H9 (cell line): ENCODE results near the gene CDRT4. TPM values are rescaled to one million over a fixed set of nuclear protein-coding genes. Genes with fewer than 3 reads are reported as not detected.

Source experiments
- DNase-seq: peaks from one replicate; pipeline ENCODE4 v3.0.0-alpha.2; 2017
- H2AFZ ChIP-seq: one replicate; pipeline ENCODE4 v1.6.1; 2013; ENCODE audit warnings: mild to moderate bottlenecking, low read length, control low read depth, moderate library complexity
- H2AK5ac ChIP-seq: 2 replicates; pipeline ENCODE4 v1.6.1; 2013; ENCODE audit warnings: low read length, control low read depth, mixed read lengths; ENCODE audit not compliant: insufficient read length
- H2BK120ac ChIP-seq: one replicate; pipeline ENCODE4 v1.6.1; 2013; ENCODE audit warnings: low read depth, mild to moderate bottlenecking, low read length, control low read depth, inconsistent platforms; ENCODE audit not compliant: poor library complexity, severe bottlenecking
- H2BK12ac ChIP-seq: 2 replicates; pipeline ENCODE4 v1.6.1; 2013; ENCODE audit warnings: low read length, control low read depth, mixed read lengths, low read depth; ENCODE audit not compliant: insufficient read length
- H2BK15ac ChIP-seq: 2 replicates; pipeline ENCODE4 v1.6.1; 2013; ENCODE audit warnings: low read depth, low read length, control low read depth
- H2BK20ac ChIP-seq: one replicate; pipeline ENCODE4 v1.6.1; 2013; ENCODE audit warnings: low read depth, mild to moderate bottlenecking, low read length, control low read depth, inconsistent platforms; ENCODE audit not compliant: poor library complexity, severe bottlenecking
- H2BK5ac ChIP-seq: 2 replicates; pipeline ENCODE4 v1.6.1; 2013; ENCODE audit warnings: low read length, control low read depth, mixed read lengths; ENCODE audit not compliant: insufficient read length
- H3K14ac ChIP-seq: 2 replicates; pipeline ENCODE4 v1.6.1; 2013; ENCODE audit warnings: low read length, control low read depth; ENCODE audit not compliant: insufficient read depth
- H3K18ac ChIP-seq: 2 replicates; pipeline ENCODE4 v1.6.1; 2013; ENCODE audit warnings: low read depth, mild to moderate bottlenecking, mixed read lengths, low read length, control low read depth; ENCODE audit not compliant: insufficient read length
- H3K23ac ChIP-seq: 2 replicates; pipeline ENCODE4 v1.6.1; 2013; ENCODE audit warnings: low read length, control low read depth, mixed read lengths, low read depth; ENCODE audit not compliant: insufficient read length
- H3K23me2 ChIP-seq: 2 replicates; pipeline ENCODE4 v1.6.1; 2013; ENCODE audit warnings: low read depth, mild to moderate bottlenecking, mixed read lengths, low read length, control low read depth; ENCODE audit not compliant: insufficient read length, poor library complexity, severe bottlenecking
- H3K27ac ChIP-seq: 2 replicates; pipeline ENCODE4 v1.5.1; 2013; ENCODE audit warnings: low read length, control low read depth, mixed read lengths, low read depth; ENCODE audit not compliant: insufficient read length
- H3K27me3 ChIP-seq: 2 replicates; pipeline ENCODE4 v1.6.1; 2013; ENCODE audit warnings: low read length, control low read depth, inconsistent platforms; ENCODE audit not compliant: insufficient read depth
- H3K4ac ChIP-seq: 2 replicates; pipeline ENCODE4 v1.6.1; 2013; ENCODE audit warnings: low read depth, mild to moderate bottlenecking, control low read depth, inconsistent platforms, low read length, moderate library complexity
- H3K4me1 ChIP-seq: 2 replicates; pipeline ENCODE4 v1.6.1; 2013; ENCODE audit warnings: low read length, control low read depth, inconsistent platforms; ENCODE audit not compliant: insufficient read depth
- H3K4me2 ChIP-seq: 2 replicates; pipeline ENCODE4 v1.6.1; 2013; ENCODE audit warnings: low read length, control low read depth, mixed read lengths; ENCODE audit not compliant: insufficient read length, insufficient read depth
- H3K56ac ChIP-seq: 2 replicates; pipeline ENCODE4 v1.6.1; 2013; ENCODE audit warnings: low read depth, mild to moderate bottlenecking, mixed read lengths, low read length, control low read depth; ENCODE audit not compliant: insufficient read length
- H3K79me1 ChIP-seq: 2 replicates; pipeline ENCODE4 v1.6.1; 2013; ENCODE audit warnings: low read depth, mild to moderate bottlenecking, moderate library complexity, low read length, control low read depth, inconsistent platforms; ENCODE audit not compliant: insufficient read depth, poor library complexity, severe bottlenecking
- H3K79me2 ChIP-seq: 2 replicates; pipeline ENCODE4 v1.6.1; 2013; ENCODE audit warnings: low read length, control low read depth, inconsistent platforms; ENCODE audit not compliant: insufficient read depth
- H3K9ac ChIP-seq: 2 replicates; pipeline ENCODE4 v1.6.1; 2013; ENCODE audit warnings: low read length, control low read depth, mixed read lengths; ENCODE audit not compliant: insufficient read length; ENCODE audit errors: extremely low read depth
- H3K9me3 ChIP-seq: one replicate; pipeline ENCODE4 v1.6.1; 2013; ENCODE audit warnings: low read depth, low read length, inconsistent platforms; ENCODE audit not compliant: control insufficient read depth
- H3T11ph ChIP-seq: one replicate; pipeline ENCODE4 v1.6.1; 2013; ENCODE audit warnings: mild to moderate bottlenecking, low read length, control low read depth, inconsistent platforms
- H4K20me1 ChIP-seq: one replicate; pipeline ENCODE4 v1.6.1; 2013; ENCODE audit not compliant: control insufficient read depth, insufficient read length, insufficient read depth
- H4K5ac ChIP-seq: 2 replicates; pipeline ENCODE4 v1.6.1; 2013; ENCODE audit warnings: low read depth, mild to moderate bottlenecking, mixed read lengths, low read length, control low read depth; ENCODE audit not compliant: insufficient read length
- H4K8ac ChIP-seq: replicated peaks from 2 replicates; pipeline ENCODE4 v1.6.1; 2013; ENCODE audit warnings: low read length, control low read depth, mixed read lengths, low read depth; ENCODE audit not compliant: insufficient read length
- H4K91ac ChIP-seq: 2 replicates; pipeline ENCODE4 v1.6.1; 2013; ENCODE audit warnings: low read depth, mild to moderate bottlenecking, moderate library complexity, mixed read lengths, low read length, control low read depth; ENCODE audit not compliant: insufficient read length
- H3K27ac Mint-ChIP-seq, 3 experiments: 2 replicates in 2 of 3; 3 replicates in 1 of 3; pipeline ENCODE4 v1.8.0; 2020 to 2021; ENCODE audit warnings: mixed read lengths in 3 of 3, mild to moderate bottlenecking in 1 of 3, moderate library complexity in 1 of 3
- H3K27me3 Mint-ChIP-seq: 2 replicates; pipeline ENCODE4 v1.8.0; 2021; ENCODE audit warnings: low read depth, mild to moderate bottlenecking, moderate library complexity, mixed read lengths
- H3K36me3 Mint-ChIP-seq, 3 experiments: 2 replicates in 2 of 3; 3 replicates in 1 of 3; pipeline ENCODE4 v1.8.0; 2020 to 2021; ENCODE audit warnings: low read depth in 3 of 3, mixed read lengths in 3 of 3; ENCODE audit not compliant: insufficient read depth in 1 of 3
- H3K4me1 Mint-ChIP-seq, 2 experiments: 2 replicates each; pipeline ENCODE4 v1.8.0; 2020; ENCODE audit warnings: mixed read lengths in 2 of 2
- H3K4me3 Mint-ChIP-seq, 2 experiments: 2 replicates in 1 of 2; 3 replicates in 1 of 2; pipeline ENCODE4 v1.8.0; 2020 to 2021; ENCODE audit warnings: mild to moderate bottlenecking in 2 of 2, mixed read lengths in 2 of 2, moderate library complexity in 1 of 2
- H3K9me3 Mint-ChIP-seq, 2 experiments: 2 replicates in 1 of 2; 3 replicates in 1 of 2; pipeline ENCODE4 v1.8.0; 2020; ENCODE audit warnings: mild to moderate bottlenecking in 2 of 2, mixed read lengths in 2 of 2, moderate library complexity in 1 of 2
- CTCF ChIP-seq: fragments of 200-600 bp; sonication (generic); conservative IDR thresholded peaks from 3 replicates; pipeline ENCODE4 v1.8.0; 2021; ENCODE audit warnings: antibody characterized with exemption, mild to moderate bottlenecking
- WGBS: extraction: QIAGEN DNeasy Blood & Tissue Kit; methylation state at CpG from one replicate; pipeline ENCODE4 v1.1.7; 2013; ENCODE audit warnings: missing lambda C conversion rate, low lambda C conversion rate, mixed read lengths; ENCODE audit not compliant: insufficient read length; ENCODE audit errors: extremely low coverage; 5-methylcytosine and 5-hydroxymethylcytosine counted together
- total RNA-seq: library from RNA; stranded (reverse); gene quantifications from 2 replicates; pipeline ENCODE4 v1.2.1, GENCODE V29; 2021

CDRT4 gene
- total RNA-seq, 1 experiment from 2014 or later = 3.8 TPM

GRCh38 chr17:15501793-15502192, 34.4 kb upstream of the CDRT4 start:
- TF ChIP-seq CTCF = no peak
- Mint-ChIP-seq H3K36me3 (peaks cover 26 to 50% (median 30%) of the 10 kb centered on the region in 3 experiments), H3K4me1 (peaks cover 10 to 14% of the 10 kb centered on the region in 2 experiments), H3K4me3 (no peak overlapping the region), H3K27ac (peak overlapping the region in 1 of 3 experiments; percentile 87; a peak in 2 of 7 replicates), H3K27me3 (no peaks in the 10 kb centered on the region), H3K9me3 (no peaks in the 10 kb centered on the region)
- H3K4me1 ChIP-seq = no peaks in the 10 kb centered on the region; the same call in 1 of the 2 replicates
- H3K14ac ChIP-seq = no peak overlapping the region
- no peak overlapping the region for H2BK12ac ChIP-seq
- H3K23ac ChIP-seq = no peak overlapping the region
- H3K27ac ChIP-seq = no peak overlapping the region
- H2AFZ ChIP-seq = no peak overlapping the region
- H4K20me1 ChIP-seq = no peaks in the 10 kb centered on the region
- H3K9ac ChIP-seq = no peak overlapping the region
- no peak overlapping the region for H2BK120ac ChIP-seq
- H3K27me3 ChIP-seq = no peaks in the 10 kb centered on the region
- DNase-seq = no peak
- H3K18ac ChIP-seq = no peak overlapping the region
- H3K9me3 ChIP-seq = no peaks in the 10 kb centered on the region
- no peaks in the 10 kb centered on the region for H3K23me2 ChIP-seq
- WGBS = no CpG with 5 or more reads among the region's 7 CpGs
- H4K91ac ChIP-seq = no peak overlapping the region
- H3K4me2 ChIP-seq = no peak overlapping the region
- H4K8ac ChIP-seq = no peak overlapping the region
- H3K56ac ChIP-seq = no peak overlapping the region
- H2AK5ac ChIP-seq = no peak overlapping the region
- no peak overlapping the region for H2BK20ac ChIP-seq
- H4K5ac ChIP-seq = no peak overlapping the region
- no peak overlapping the region for H2BK15ac ChIP-seq
- no peaks in the 10 kb centered on the region for H3K79me2 ChIP-seq
- no peaks in the 10 kb centered on the region for H3K79me1 ChIP-seq
- no peak overlapping the region for H3K4ac ChIP-seq
- H3T11ph ChIP-seq = no peak overlapping the region
- no peak overlapping the region for H2BK5ac ChIP-seq
